Measurements from ENCODE around the gene SENP8.

GRCh38 chr15:72135719-72136118, 17.5 kb downstream of the SENP8 start:
- TF ChIP-seq CTCF (conservative IDR thresholded peaks at IDR 0.05; ENCODE audit: low read length): no peak
- TF ChIP-seq EZH2phosphoT487 (IDR thresholded peaks at IDR 0.05; ENCODE audit: borderline replicate concordance, low read depth, low read length): no peak
